T-cell (primary cell): ENCODE data around the gene GDF7. TPM values are rescaled to one million over a fixed set of nuclear protein-coding genes. Genes with fewer than 3 reads are reported as not detected.

Experiments used
- ATAC-seq, 4 experiments: fragments of 200-7000 bp in 3 of 4; fragments of 150-1000 bp in 1 of 4; cut with Tn5 transposase; replicated peaks in 1 of 4; 1 replicate in 3 of 4; 2 replicates in 1 of 4; pipeline ENCODE4 v1.10.0; 2021; ENCODE audit warnings: moderate library complexity in 3 of 4, mild to moderate bottlenecking in 2 of 4, moderate number of reproducible peaks in 1 of 4
- CTCF ChIA-PET, 2 donors: fragments of 300-600 bp; sonication (Branson Sonifier 250); formaldehyde crosslinking; loops; one replicate each; lab custom pipeline; 2022; ENCODE audit warnings: antibody characterized with exemption in 2 of 2; lab: Charles Lee
- POLR2A ChIA-PET, 2 donors: fragments of 300-600 bp; sonication (Branson Sonifier 250); formaldehyde crosslinking; loops; one replicate each; lab custom pipeline; 2022; ENCODE audit warnings: antibody characterized with exemption in 2 of 2; lab: Charles Lee
- DNase-seq, 35 experiments: peaks; one replicate each; pipeline versions ENCODE4 v3.0.0 to v3.0.0-alpha.2; 2013 to 2023
- H3K27ac ChIP-seq: one replicate; pipeline ENCODE4 v1.5.1; 2013; ENCODE audit warnings: low read length
- H3K27me3 ChIP-seq, 2 experiments: replicated peaks in 1 of 2; 1 replicate in 1 of 2; 2 replicates in 1 of 2; pipeline versions ENCODE4 v1.6.1 to v1.7.0; 2013; ENCODE audit warnings: low read length in 1 of 2, mixed read lengths in 1 of 2; ENCODE audit not compliant: control insufficient read depth in 2 of 2, insufficient read depth in 2 of 2; ENCODE audit errors: extremely low read depth in 1 of 2
- H3K36me3 ChIP-seq, 2 donors: 1 replicate in 1 of 2; 2 replicates in 1 of 2; pipeline versions ENCODE4 v1.6.1 to v1.7.0; 2013; ENCODE audit warnings: low read length in 1 of 2; ENCODE audit not compliant: control insufficient read depth in 2 of 2, insufficient read depth in 1 of 2; ENCODE audit errors: extremely low read depth in 1 of 2
- H3K4me1 ChIP-seq, 2 experiments: 1 replicate in 1 of 2; 2 replicates in 1 of 2; pipeline versions ENCODE4 v1.6.1 to v1.7.0; 2013; ENCODE audit warnings: low read length in 2 of 2, mixed read lengths in 1 of 2; ENCODE audit not compliant: insufficient read depth in 2 of 2, control insufficient read depth in 1 of 2; ENCODE audit errors: extremely low read depth in 1 of 2
- H3K4me3 ChIP-seq, 2 donors: 1 replicate in 1 of 2; 2 replicates in 1 of 2; pipeline versions ENCODE4 v1.5.1 to v1.7.0; 2013; ENCODE audit warnings: mild to moderate bottlenecking in 2 of 2, low read length in 1 of 2, moderate library complexity in 1 of 2; ENCODE audit not compliant: control insufficient read depth in 1 of 2; ENCODE audit errors: extremely low read depth in 1 of 2
- H3K9me3 ChIP-seq: 2 replicates; pipeline ENCODE4 v1.7.0; 2013
- H3K27ac Mint-ChIP-seq, 2 donors: one replicate each; pipeline ENCODE4 v1.8.0; 2020 to 2021; ENCODE audit warnings: mild to moderate bottlenecking in 2 of 2, mixed read lengths in 2 of 2
- H3K27me3 Mint-ChIP-seq, 2 donors: one replicate each; pipeline ENCODE4 v1.8.0; 2021 to 2022; ENCODE audit warnings: mixed read lengths in 2 of 2
- H3K36me3 Mint-ChIP-seq: one replicate; pipeline ENCODE4 v1.8.0; 2021; ENCODE audit warnings: mixed read lengths
- H3K4me1 Mint-ChIP-seq, 3 donors: one replicate each; pipeline ENCODE4 v1.8.0; 2020 to 2022; ENCODE audit warnings: mixed read lengths in 3 of 3, mild to moderate bottlenecking in 1 of 3
- H3K4me3 Mint-ChIP-seq, 3 donors: one replicate each; pipeline ENCODE4 v1.8.0; 2020 to 2022; ENCODE audit warnings: mild to moderate bottlenecking in 3 of 3, mixed read lengths in 3 of 3, moderate library complexity in 3 of 3
- H3K9me3 Mint-ChIP-seq, 3 donors: one replicate each; pipeline ENCODE4 v1.8.0; 2020 to 2022; ENCODE audit warnings: mixed read lengths in 3 of 3
- WGBS: methylation state at CpG from one replicate; pipeline ENCODE4 v1.1.5; 2013; ENCODE audit warnings: missing lambda C conversion rate; ENCODE audit not compliant: insufficient coverage; 5-methylcytosine and 5-hydroxymethylcytosine counted together
- total RNA-seq, 35 experiments: library from RNA in 6 of 35; stranded (reverse) in 6 of 35; fragments of 120-200 nt in 1 of 35; gene quantifications; one replicate each; pipeline versions ENCODE4 v1.2.1 to v1.2.4 and lab custom pipeline; 2013 to 2026

GDF7 gene
- total RNA-seq, 5 donors from 2014 or later (not counting 1 experiment from before 2014, with no cell fraction given): 0.10 to 0.51 (median 0.16) TPM

- CTCF ChIA-PET: no interaction called here
- peaks cover 32% of the 10 kb centered on the region for H3K36me3 Mint-ChIP-seq
These were observed 39.1 kb upstream of the GDF7 start for GRCh38 chr2:20627712-20628380.

GRCh38 chr2:20629181-20629580 lies 37.8 kb upstream of the GDF7 start:
- Histone ChIP-seq H3K36me3 (peaks cover under 1 to 16% of the 10 kb centered on the region in 2 donors), H3K9me3 (no peaks in the 10 kb centered on the region), H3K4me1 (no peaks in the 10 kb centered on the region), H3K27ac (no peak overlapping the region), H3K27me3 (no peaks in the 10 kb centered on the region), H3K4me3 (no peak overlapping the region)
- 90% methylated on average over 3 of the region's 6 CpGs for WGBS
- Mint-ChIP-seq H3K4me1 (no peaks in the 10 kb centered on the region), H3K36me3 (peaks cover 35% of the 10 kb centered on the region), H3K27ac (no peak overlapping the region), H3K9me3 (no peaks in the 10 kb centered on the region), H3K4me3 (no peak overlapping the region), H3K27me3 (no peaks in the 10 kb centered on the region)
- ATAC-seq (no peak), DNase-seq (no peak)
- CTCF ChIA-PET: no interaction called here
- POLR2A ChIA-PET: no interaction called here

More at GRCh38 chr2:20627712-20628380, 39.1 kb upstream of the GDF7 start:
- Mint-ChIP-seq H3K27me3 (no peaks in the 10 kb centered on the region), H3K4me3 (no peak overlapping the region), H3K27ac (no peak overlapping the region), H3K4me1 (no peaks in the 10 kb centered on the region), H3K9me3 (no peaks in the 10 kb centered on the region)
- ATAC-seq (no peak), DNase-seq (no peak)
- Histone ChIP-seq H3K36me3 (peaks cover 0 to 27% of the 10 kb centered on the region in 2 donors), H3K9me3 (no peaks in the 10 kb centered on the region), H3K4me3 (no peak overlapping the region), H3K27me3 (no peaks in the 10 kb centered on the region), H3K4me1 (no peaks in the 10 kb centered on the region), H3K27ac (no peak overlapping the region)
- WGBS: 90% methylated on average over 2 of the region's 16 CpGs
- POLR2A ChIA-PET: no interaction called here

- peaks cover 3 to 12% of the 10 kb centered on the region in 2 donors for H3K36me3 ChIP-seq
- ChIA-PET CTCF (no interaction called here), POLR2A (no interaction called here)
- H3K9me3 ChIP-seq: no peaks in the 10 kb centered on the region
- WGBS: 91% methylated on average over 11 of the region's 12 CpGs
- no peak for DNase-seq
- no peak overlapping the region for H3K27ac ChIP-seq
- no peaks in the 10 kb centered on the region for H3K27me3 ChIP-seq
- H3K4me1 Mint-ChIP-seq: no peaks in the 10 kb centered on the region
- no peaks in the 10 kb centered on the region for H3K27me3 Mint-ChIP-seq
- no peak for ATAC-seq
- H3K4me1 ChIP-seq: no peaks in the 10 kb centered on the region
- no peak overlapping the region for H3K4me3 Mint-ChIP-seq
- no peak overlapping the region for H3K27ac Mint-ChIP-seq
- peaks cover 30% of the 10 kb centered on the region for H3K36me3 Mint-ChIP-seq
- no peak overlapping the region for H3K4me3 ChIP-seq
- no peaks in the 10 kb centered on the region for H3K9me3 Mint-ChIP-seq
These were observed 37.3 kb upstream of the GDF7 start for GRCh38 chr2:20629581-20630171.

DNA sequence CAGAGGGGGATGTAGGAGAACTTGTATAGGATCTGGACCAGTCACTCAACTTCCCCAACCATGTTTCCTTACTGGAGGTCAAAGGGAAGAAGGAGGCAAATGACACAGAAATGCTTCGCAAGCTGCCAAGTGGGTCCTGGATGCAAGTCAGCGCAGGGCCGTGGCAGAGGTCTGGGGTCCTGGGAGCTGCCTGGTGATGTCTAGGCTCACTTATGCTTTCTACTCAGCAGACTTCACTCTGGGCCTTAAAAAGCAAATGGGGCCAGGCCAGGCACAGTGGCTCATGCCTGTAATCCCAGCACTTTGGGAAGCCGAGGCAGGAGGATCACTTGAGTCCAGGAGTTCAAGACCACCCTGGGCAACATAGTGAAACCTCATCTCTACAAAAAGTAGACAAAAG lies 36.0 kb upstream of the GDF7 start:
- H3K36me3 ChIP-seq: peaks cover 3 to 15% of the 10 kb centered on the region in 2 donors
- CTCF ChIA-PET: interaction anchor here (0.5 to 0.7 kb wide), 2 partner anchors 147 to 189 kb away, joined by 3 to 8 read pairs; no protein-coding TSS in a partner anchor
- Mint-ChIP-seq H3K4me3 (no peak overlapping the region), H3K27me3 (no peaks in the 10 kb centered on the region), H3K27ac (no peak overlapping the region), H3K9me3 (no peaks in the 10 kb centered on the region), H3K36me3 (peaks cover 34% of the 10 kb centered on the region), H3K4me1 (no peaks in the 10 kb centered on the region)
- no peaks in the 10 kb centered on the region for H3K9me3 ChIP-seq
- no peak overlapping the region for H3K4me3 ChIP-seq
- WGBS: 100% methylated on average over 3 of the region's 4 CpGs
- no peak overlapping the region for H3K27ac ChIP-seq
- DNase-seq (no peak), ATAC-seq (no peak)
- H3K27me3 ChIP-seq: no peaks in the 10 kb centered on the region
- POLR2A ChIA-PET: interaction anchor here in 1 of 2 donors (0.6 kb wide), 1 partner anchor 211 kb away, joined by 3 read pairs; no protein-coding TSS in a partner anchor
- no peaks in the 10 kb centered on the region for H3K4me1 ChIP-seq

DNA sequence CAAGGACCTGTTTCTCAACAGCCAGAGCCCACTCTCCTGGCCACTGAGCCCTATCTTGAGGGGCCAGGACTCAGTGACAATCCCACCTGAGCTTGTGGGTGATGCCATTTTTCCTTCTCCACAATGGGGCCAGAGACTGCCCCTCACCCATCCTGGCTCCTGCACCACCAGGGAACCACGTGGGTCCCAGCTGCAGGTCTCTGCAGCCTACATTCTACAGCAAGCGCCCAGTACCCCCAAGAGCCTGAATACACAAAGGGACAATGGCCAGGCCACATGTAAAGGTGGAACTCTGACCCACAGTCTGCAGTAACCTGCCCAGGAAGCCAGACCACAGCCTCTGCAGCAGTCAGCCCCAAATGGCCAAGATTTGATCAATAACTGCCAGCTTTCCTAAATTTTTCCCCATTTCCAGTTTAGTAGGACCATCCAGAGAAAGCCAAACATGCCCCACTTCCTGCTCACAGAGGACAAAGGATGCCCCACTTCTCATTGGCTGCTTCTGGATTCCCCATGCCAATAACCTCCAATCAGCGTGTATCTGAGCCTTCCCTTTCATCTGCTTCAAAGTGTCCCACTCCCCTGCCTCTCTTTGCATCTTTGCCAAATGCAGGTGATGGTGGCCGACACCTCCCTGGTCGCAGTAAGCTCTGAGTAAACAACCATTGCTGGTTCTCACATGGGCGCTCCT lies 35.2 kb upstream of the GDF7 start:
- H3K27ac Mint-ChIP-seq: no peak overlapping the region
- no peak overlapping the region for H3K4me3 Mint-ChIP-seq
- DNase-seq (no peak), ATAC-seq (no peak)
- no peaks in the 10 kb centered on the region for H3K27me3 Mint-ChIP-seq
- Histone ChIP-seq H3K27me3 (no peaks in the 10 kb centered on the region), H3K4me1 (no peaks in the 10 kb centered on the region), H3K9me3 (no peaks in the 10 kb centered on the region), H3K4me3 (no peak overlapping the region), H3K36me3 (peaks cover 3 to 22% of the 10 kb centered on the region in 2 donors), H3K27ac (no peak overlapping the region)
- H3K36me3 Mint-ChIP-seq: peaks cover 35% of the 10 kb centered on the region
- H3K9me3 Mint-ChIP-seq: no peaks in the 10 kb centered on the region
- no peaks in the 10 kb centered on the region for H3K4me1 Mint-ChIP-seq
- ChIA-PET POLR2A (no interaction called here), CTCF (interaction anchor here in 1 of 2 donors (0.7 kb wide), 1 partner anchor 147 kb away, joined by 8 read pairs; no protein-coding TSS in a partner anchor)
- WGBS: 70% methylated on average over 6 of the region's 6 CpGs

GRCh38 chr2:20632446-20632990 lies 34.4 kb upstream of the GDF7 start:
- Mint-ChIP-seq H3K27me3 (no peaks in the 10 kb centered on the region), H3K27ac (no peak overlapping the region), H3K36me3 (peaks cover 37% of the 10 kb centered on the region), H3K4me3 (no peak overlapping the region), H3K4me1 (no peaks in the 10 kb centered on the region), H3K9me3 (no peaks in the 10 kb centered on the region)
- no peaks in the 10 kb centered on the region for H3K9me3 ChIP-seq
- DNase-seq (no peak), ATAC-seq (no peak)
- peaks cover 8 to 29% of the 10 kb centered on the region in 2 donors for H3K36me3 ChIP-seq
- WGBS: 88% methylated on average over 3 of the region's 7 CpGs
- no peak overlapping the region for H3K27ac ChIP-seq
- H3K27me3 ChIP-seq: no peaks in the 10 kb centered on the region
- CTCF ChIA-PET: interaction anchor here in 1 of 2 donors (0.6 kb wide), 1 partner anchor 191 kb away, joined by 6 read pairs; no protein-coding TSS in a partner anchor
- H3K4me1 ChIP-seq: no peaks in the 10 kb centered on the region
- POLR2A ChIA-PET: no interaction called here
- H3K4me3 ChIP-seq: no peak overlapping the region
